Keratinocyte (primary cell): ENCODE results near the gene MYL5.

Experiments used
- CTCF ChIP-seq, 3 experiments: IDR thresholded peaks in 1 of 3; conservative IDR thresholded peaks in 1 of 3; optimal IDR thresholded peaks in 1 of 3; 2 replicates in 2 of 3; 3 replicates in 1 of 3; pipeline versions ENCODE3 to v1.5.1; 2011; ENCODE audit warnings: low read length in 3 of 3, mild to moderate bottlenecking in 3 of 3, moderate library complexity in 2 of 3, control low read depth in 1 of 3, inconsistent platforms in 1 of 3; ENCODE audit not compliant: insufficient read depth in 2 of 3; ENCODE audit errors: extremely low read depth in 1 of 3
- EZH2 ChIP-seq: IDR thresholded peaks from one replicate; pipeline ENCODE4 v1.6.1; 2012; ENCODE audit warnings: inconsistent platforms, mild to moderate bottlenecking, low read length, moderate library complexity

- TF ChIP-seq CTCF (optimal IDR thresholded peaks at IDR 0.05 in 1 of 3, IDR thresholded peaks at IDR 0.05 in 1 of 3, conservative IDR thresholded peaks at IDR 0.05 in 1 of 3; ENCODE audit: extremely low read depth in 1 of 3, insufficient read depth in 2 of 3, low read length in 3 of 3): no peak
- TF ChIP-seq EZH2: no peak
Measured at GRCh38 chr4:650951-651883, 23.1 kb upstream of the MYL5 start.
